ENCODE measurements around the gene IL1RL2.

IL1RL2 gene

GRCh38 chr2:102262216-102263129 is 75.7 kb downstream of the IL1RL2 start:
- no peak overlapping the region for H3K4me3 ChIP-seq (ENCODE audit: low read depth, low read length)

GRCh38 chr2:102264952-102265351 is 78.1 kb downstream of the IL1RL2 start:
- H3K4me3 ChIP-seq (ENCODE audit: low read depth, low read length), result no peak overlapping the region

- no peak overlapping the region for H3K4me3 ChIP-seq (ENCODE audit: low read depth, low read length)
These were observed 79.4 kb downstream of the IL1RL2 start for GRCh38 chr2:102266204-102266603.

GRCh38 chr2:102267774-102268173 is 81.0 kb downstream of the IL1RL2 start:
- no peak overlapping the region for H3K4me3 ChIP-seq (ENCODE audit: low read depth, low read length)

- no peak overlapping the region for H3K4me3 ChIP-seq (ENCODE audit: low read depth, low read length)
These were observed 81.8 kb downstream of the IL1RL2 start for GRCh38 chr2:102268510-102269199.

- H3K4me3 ChIP-seq (ENCODE audit: low read depth, low read length), result no peak overlapping the region
These were observed 82.3 kb downstream of the IL1RL2 start for GRCh38 chr2:102269200-102269524.

- no peak overlapping the region for H3K4me3 ChIP-seq (ENCODE audit: low read depth, low read length)
These were observed 85.0 kb downstream of the IL1RL2 start for GRCh38 chr2:102271844-102272243.

GRCh38 chr2:102273619-102274211 is 86.9 kb downstream of the IL1RL2 start:
- H3K4me3 ChIP-seq (ENCODE audit: low read depth, low read length), result no peak overlapping the region

- H3K4me3 ChIP-seq (ENCODE audit: low read depth, low read length), result no peak overlapping the region
These were observed 89.9 kb downstream of the IL1RL2 start for GRCh38 chr2:102276549-102277201.

GRCh38 chr2:102277202-102277700 is 90.4 kb downstream of the IL1RL2 start:
- no peak overlapping the region for H3K4me3 ChIP-seq (ENCODE audit: low read depth, low read length)

- H3K4me3 ChIP-seq (ENCODE audit: low read depth, low read length), result no peak overlapping the region
These were observed 92.0 kb downstream of the IL1RL2 start for GRCh38 chr2:102278720-102279390.

GRCh38 chr2:102279391-102279735 is 92.5 kb downstream of the IL1RL2 start:
- H3K4me3 ChIP-seq (ENCODE audit: low read depth, low read length), result no peak overlapping the region

GRCh38 chr2:102282678-102283091 is 95.9 kb downstream of the IL1RL2 start:
- no peak overlapping the region for H3K4me3 ChIP-seq (ENCODE audit: low read depth, low read length)

- no peak overlapping the region for H3K4me3 ChIP-seq (ENCODE audit: low read depth, low read length)
These were observed 97.2 kb downstream of the IL1RL2 start for GRCh38 chr2:102283996-102284395.

GRCh38 chr2:102284611-102285010 is 97.8 kb downstream of the IL1RL2 start:
- no peak overlapping the region for H3K4me3 ChIP-seq (ENCODE audit: low read depth, low read length)

- no peak overlapping the region for H3K4me3 ChIP-seq (ENCODE audit: low read depth, low read length)
These were observed 98.5 kb downstream of the IL1RL2 start for GRCh38 chr2:102285368-102285767.

GRCh38 chr2:102286041-102286440 is 99.2 kb downstream of the IL1RL2 start:
- no peak overlapping the region for H3K4me3 ChIP-seq (ENCODE audit: low read depth, low read length)

GRCh38 chr2:102289129-102289528 is 102.3 kb downstream of the IL1RL2 start:
- no peak overlapping the region for H3K4me3 ChIP-seq (ENCODE audit: low read depth, low read length)

All from iPS-11a (cell line).